ENCODE measurements around the gene DIP2C.

DIP2C gene

GRCh38 chr10:556971-557637, 132.4 kb downstream of the DIP2C start:
- H3K79me2 ChIP-seq (ENCODE audit: insufficient read depth, low read length) = no peaks in the 10 kb centered on the region
- H3K4me3 ChIP-seq (ENCODE audit: low read depth in 1 of 2, low read length in 2 of 2) = no peak overlapping the region
- H2AFZ ChIP-seq (ENCODE audit: low read depth, low read length) = no peak overlapping the region
- H3K36me3 ChIP-seq (ENCODE audit: insufficient read depth, low read length) = no peaks in the 10 kb centered on the region
- H3K4me2 ChIP-seq (ENCODE audit: insufficient read depth, low read length) = no peak overlapping the region
- H3K9ac ChIP-seq (ENCODE audit: low read depth, low read length) = no peak overlapping the region
- no peaks in the 10 kb centered on the region; the same call in 1 of the 2 replicates for H4K20me1 ChIP-seq (ENCODE audit: insufficient read depth, low read length)
- H3K27ac ChIP-seq (ENCODE audit: low read length) = no peak overlapping the region
- H3K27me3 ChIP-seq (ENCODE audit: insufficient read depth, low read length, poor library complexity) = peaks cover 19% of the 10 kb centered on the region
- no peak for ATAC-seq (ENCODE audit: insufficient read depth, low read depth)
- no peak for DNase-seq
- no peaks in the 10 kb centered on the region for H3K9me3 ChIP-seq (ENCODE audit: insufficient read depth, low read length, severe bottlenecking)
- TF ChIP-seq EZH2 (IDR thresholded peaks at IDR 0.05; ENCODE audit: borderline replicate concordance, low read depth, low read length, severe bottlenecking) = no peak
- TF ChIP-seq, protein P1, sequence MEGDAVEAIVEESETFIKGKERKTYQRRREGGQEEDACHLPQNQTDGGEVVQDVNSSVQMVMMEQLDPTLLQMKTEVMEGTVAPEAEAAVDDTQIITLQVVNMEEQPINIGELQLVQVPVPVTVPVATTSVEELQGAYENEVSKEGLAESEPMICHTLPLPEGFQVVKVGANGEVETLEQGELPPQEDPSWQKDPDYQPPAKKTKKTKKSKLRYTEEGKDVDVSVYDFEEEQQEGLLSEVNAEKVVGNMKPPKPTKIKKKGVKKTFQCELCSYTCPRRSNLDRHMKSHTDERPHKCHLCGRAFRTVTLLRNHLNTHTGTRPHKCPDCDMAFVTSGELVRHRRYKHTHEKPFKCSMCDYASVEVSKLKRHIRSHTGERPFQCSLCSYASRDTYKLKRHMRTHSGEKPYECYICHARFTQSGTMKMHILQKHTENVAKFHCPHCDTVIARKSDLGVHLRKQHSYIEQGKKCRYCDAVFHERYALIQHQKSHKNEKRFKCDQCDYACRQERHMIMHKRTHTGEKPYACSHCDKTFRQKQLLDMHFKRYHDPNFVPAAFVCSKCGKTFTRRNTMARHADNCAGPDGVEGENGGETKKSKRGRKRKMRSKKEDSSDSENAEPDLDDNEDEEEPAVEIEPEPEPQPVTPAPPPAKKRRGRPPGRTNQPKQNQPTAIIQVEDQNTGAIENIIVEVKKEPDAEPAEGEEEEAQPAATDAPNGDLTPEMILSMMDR (IDR thresholded peaks at IDR 0.05; ENCODE audit: borderline replicate concordance, extremely low read depth, low read length, poor library complexity, severe bottlenecking) = no peak
- H3K4me1 ChIP-seq (ENCODE audit: insufficient read depth, low read length) = no peaks in the 10 kb centered on the region

DNA sequence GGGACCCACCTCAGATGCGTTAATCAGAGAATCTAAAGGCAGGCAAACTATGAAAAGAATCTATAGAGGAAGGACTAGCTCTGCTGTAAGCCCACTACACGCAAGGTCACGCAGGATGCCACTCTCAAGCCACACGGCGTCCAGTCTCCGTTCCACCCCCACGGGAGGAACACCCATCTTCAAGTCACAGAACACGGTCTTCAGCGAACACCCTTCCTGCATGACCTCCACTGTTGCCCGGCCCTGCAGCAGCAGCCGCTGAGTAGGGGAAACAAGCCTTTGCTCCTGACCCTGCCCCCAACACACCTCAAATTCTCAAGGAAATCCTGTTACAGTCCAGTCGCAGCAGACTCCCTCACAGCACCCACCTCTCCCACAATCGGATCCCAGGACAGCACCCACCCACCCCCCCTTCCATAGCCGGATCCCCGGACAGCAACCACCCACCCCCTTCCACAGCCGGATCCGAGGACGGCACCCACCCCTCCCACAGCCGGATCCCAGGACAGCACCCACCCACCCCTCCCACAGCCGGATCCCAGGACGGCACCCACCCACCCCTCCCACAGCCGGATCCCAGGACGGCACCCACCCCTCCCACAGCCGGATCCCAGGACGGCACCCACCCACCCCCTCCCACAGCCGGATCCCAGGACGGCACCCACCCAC, 133.7 kb downstream of the DIP2C start:
- Histone ChIP-seq H3K79me2 (ENCODE audit: insufficient read depth, low read length) (no peaks in the 10 kb centered on the region), H2AFZ (ENCODE audit: low read depth, low read length) (no peak overlapping the region), H3K4me2 (ENCODE audit: insufficient read depth, low read length) (no peak overlapping the region), H3K36me3 (ENCODE audit: insufficient read depth, low read length) (no peaks in the 10 kb centered on the region), H3K9ac (ENCODE audit: low read depth, low read length) (no peak overlapping the region), H3K4me3 (ENCODE audit: low read depth in 1 of 2, low read length in 2 of 2) (no peak overlapping the region), H4K20me1 (ENCODE audit: insufficient read depth, low read length) (no peaks in the 10 kb centered on the region; the same call in 1 of the 2 replicates), H3K4me1 (ENCODE audit: insufficient read depth, low read length) (no peaks in the 10 kb centered on the region), H3K27ac (ENCODE audit: low read length) (no peak overlapping the region), H3K27me3 (ENCODE audit: insufficient read depth, low read length, poor library complexity) (peaks cover 14% of the 10 kb centered on the region), H3K9me3 (ENCODE audit: insufficient read depth, low read length, severe bottlenecking) (no peaks in the 10 kb centered on the region)
- TF ChIP-seq, protein P1 (IDR thresholded peaks at IDR 0.05; ENCODE audit: borderline replicate concordance, extremely low read depth, low read length, poor library complexity, severe bottlenecking) = no peak
- TF ChIP-seq EZH2 (IDR thresholded peaks at IDR 0.05; ENCODE audit: borderline replicate concordance, low read depth, low read length, severe bottlenecking) = no peak
- ATAC-seq (ENCODE audit: insufficient read depth, low read depth) (no peak), DNase-seq (no peak)

GRCh38 chr10:555281-555680, 134.2 kb downstream of the DIP2C start:
- no peaks in the 10 kb centered on the region for H3K36me3 ChIP-seq (ENCODE audit: insufficient read depth, low read length)
- H4K20me1 ChIP-seq (ENCODE audit: insufficient read depth, low read length) = no peaks in the 10 kb centered on the region; the same call in 1 of the 2 replicates
- H3K9ac ChIP-seq (ENCODE audit: low read depth, low read length) = no peak overlapping the region
- no peak overlapping the region for H3K4me3 ChIP-seq (ENCODE audit: low read depth in 1 of 2, low read length in 2 of 2)
- H3K27ac ChIP-seq (ENCODE audit: low read length) = no peak overlapping the region
- DNase-seq = no peak
- no peak overlapping the region for H3K4me2 ChIP-seq (ENCODE audit: insufficient read depth, low read length)
- H3K79me2 ChIP-seq (ENCODE audit: insufficient read depth, low read length) = no peaks in the 10 kb centered on the region
- no peak for ATAC-seq (ENCODE audit: insufficient read depth, low read depth)
- peaks cover 12% of the 10 kb centered on the region for H3K27me3 ChIP-seq (ENCODE audit: insufficient read depth, low read length, poor library complexity)
- no peak overlapping the region for H2AFZ ChIP-seq (ENCODE audit: low read depth, low read length)
- TF ChIP-seq, protein P1 (IDR thresholded peaks at IDR 0.05; ENCODE audit: borderline replicate concordance, extremely low read depth, low read length, poor library complexity, severe bottlenecking) = no peak
- TF ChIP-seq EZH2 (IDR thresholded peaks at IDR 0.05; ENCODE audit: borderline replicate concordance, low read depth, low read length, severe bottlenecking) = no peak
- no peaks in the 10 kb centered on the region for H3K9me3 ChIP-seq (ENCODE audit: insufficient read depth, low read length, severe bottlenecking)
- H3K4me1 ChIP-seq (ENCODE audit: insufficient read depth, low read length) = no peaks in the 10 kb centered on the region

Data from DND-41 (cell line).